NCI-H526 treated with DMSO at 0.1 percent for 48 hours (cell line): ENCODE data around the gene XPR1.

Experiments
- DNase-seq: peaks from one replicate; lab custom pipeline; 2025; lab: John Stamatoyannopoulos, UW

Gene XPR1

GRCh38 chr1:180631766-180632325, at the start of gene XPR1:
TSS of gene XPR1 (plus strand) at chr1:180632022. CDS start at chr1:180632202, 180 bp downstream.
- DNase-seq, result peak; percentile 100

GRCh38 chr1:180584869-180585268, 47.0 kb upstream of the XPR1 start:
- DNase-seq, result no peak

- DNase-seq, result no peak
Measured at GRCh38 chr1:180585994-180586359, 45.8 kb upstream of the XPR1 start.

- DNase-seq, result no peak
Measured at GRCh38 chr1:180586671-180587155, 45.1 kb upstream of the XPR1 start.

- DNase-seq, result no peak
Measured at GRCh38 chr1:180588121-180588520, 43.7 kb upstream of the XPR1 start.

GRCh38 chr1:180590889-180591288, 40.9 kb upstream of the XPR1 start:
- no peak for DNase-seq

- DNase-seq, result no peak
Measured at GRCh38 chr1:180593382-180593781, 38.4 kb upstream of the XPR1 start.

- DNase-seq, result no peak
Measured at GRCh38 chr1:180594723-180595122, 37.1 kb upstream of the XPR1 start.

- no peak for DNase-seq
Measured at GRCh38 chr1:180595966-180596365, 35.9 kb upstream of the XPR1 start.

GRCh38 chr1:180597520-180597919, 34.3 kb upstream of the XPR1 start:
- DNase-seq, result no peak

- DNase-seq, result no peak
Measured at GRCh38 chr1:180598333-180598974, 33.4 kb upstream of the XPR1 start.

GRCh38 chr1:180600343-180600742, 31.5 kb upstream of the XPR1 start:
- DNase-seq, result no peak

GRCh38 chr1:180601512-180601911, 30.3 kb upstream of the XPR1 start:
- DNase-seq, result no peak

- DNase-seq, result no peak
Measured at GRCh38 chr1:180603223-180603849, 28.5 kb upstream of the XPR1 start.

- DNase-seq, result no peak
Measured at GRCh38 chr1:180603850-180604226, 28.0 kb upstream of the XPR1 start.

- no peak for DNase-seq
Measured at GRCh38 chr1:180606155-180606554, 25.7 kb upstream of the XPR1 start.

- DNase-seq, result no peak
Measured at GRCh38 chr1:180609643-180610555, 21.9 kb upstream of the XPR1 start.

- DNase-seq, result no peak
Measured at GRCh38 chr1:180610556-180611015, 21.2 kb upstream of the XPR1 start.

GRCh38 chr1:180611016-180611930, 20.5 kb upstream of the XPR1 start:
- no peak for DNase-seq

GRCh38 chr1:180612632-180613031, 19.2 kb upstream of the XPR1 start:
- DNase-seq, result no peak

GRCh38 chr1:180614730-180615129, 17.1 kb upstream of the XPR1 start:
- DNase-seq, result no peak
